Ascending aorta (tissue), 2 donors: ENCODE results near the gene ARHGAP40. TPM values are rescaled to one million over a fixed set of nuclear protein-coding genes. Genes with fewer than 3 reads are reported as not detected.
"Not testable (repeated sequence)": the region's sequence is repeated elsewhere in the genome, so short reads cannot be mapped to it uniquely, and the experiment has no call there.

Source experiments
- DNase-seq, 2 donors: peaks; one replicate each; pipeline ENCODE4 v3.0.0-alpha.2; 2019; ENCODE audit warnings: low spot score in 2 of 2
- H3K27ac ChIP-seq, 2 donors: fragments of 200-600 bp; sonication (generic); one replicate each; pipeline ENCODE4 v1.5.1; 2016 to 2017; ENCODE audit warnings: mild to moderate bottlenecking in 1 of 2
- H3K27me3 ChIP-seq: fragments of 200-600 bp; sonication (generic); one replicate; pipeline ENCODE4 v1.5.1; 2017
- H3K36me3 ChIP-seq, 2 donors: fragments of 200-600 bp; sonication (generic); one replicate each; pipeline ENCODE4 v1.5.1; 2016
- H3K4me1 ChIP-seq, 2 donors: fragments of 200-600 bp; sonication (generic); one replicate each; pipeline ENCODE4 v1.5.1; 2016 to 2017; ENCODE audit warnings: mild to moderate bottlenecking in 1 of 2
- H3K4me3 ChIP-seq, 2 donors: fragments of 200-600 bp; sonication (generic); one replicate each; pipeline ENCODE4 v1.5.1; 2016 to 2017; ENCODE audit warnings: mild to moderate bottlenecking in 1 of 2
- H3K9me3 ChIP-seq, 2 donors: fragments of 200-600 bp; sonication (generic); one replicate each; pipeline ENCODE4 v1.5.1; 2016
- CTCF ChIP-seq, 3 experiments: fragments of 200-600 bp in 2 of 3; fragments of 450-650 bp in 1 of 3; sonication (generic) in 2 of 3; IDR thresholded peaks; one replicate each; pipeline ENCODE4 v1.5.1; 2016 to 2019; ENCODE audit warnings: antibody characterized with exemption in 3 of 3, mild to moderate bottlenecking in 1 of 3, moderate library complexity in 1 of 3
- intact Hi-C: fragments of 100-400 bp; cut with DNase I; formaldehyde crosslinking; loops from one replicate; pipeline ENCODE4 v1.15.1; 2023
- total RNA-seq: library from RNA; depleted of rRNA; stranded (reverse); fragments of >200 nt; gene quantifications from one replicate; pipeline ENCODE4 v1.1.0, GENCODE V29; 2016

Gene ARHGAP40
- total RNA-seq, 1 donor from 2014 or later: not detected

- Histone ChIP-seq H3K4me3 (no peak overlapping the region), H3K27ac (no peak overlapping the region), H3K27me3 (no peaks in the 10 kb centered on the region), H3K9me3 (no peaks in the 10 kb centered on the region), H3K36me3 (no peaks in the 10 kb centered on the region), H3K4me1 (no peaks in the 10 kb centered on the region)
- intact Hi-C loops: no loop called here
- no peak for TF ChIP-seq CTCF (IDR thresholded peaks at IDR 0.05)
- DNase-seq: no peak
These were observed 12.3 kb upstream of the ARHGAP40 start for GRCh38 chr20:38589351-38589750.

- Histone ChIP-seq H3K27ac (no peak overlapping the region), H3K9me3 (no peaks in the 10 kb centered on the region), H3K4me3 (no peak overlapping the region), H3K36me3 (no peaks in the 10 kb centered on the region), H3K27me3 (no peaks in the 10 kb centered on the region), H3K4me1 (no peaks in the 10 kb centered on the region)
- no peak for TF ChIP-seq CTCF (IDR thresholded peaks at IDR 0.05)
- intact Hi-C loops: no loop called here
- DNase-seq: no peak
These were observed 11.5 kb upstream of the ARHGAP40 start for GRCh38 chr20:38589967-38590675.

- intact Hi-C loops: no loop called here
- TF ChIP-seq CTCF (IDR thresholded peaks at IDR 0.05): no peak
- DNase-seq: no peak
- H3K4me1 ChIP-seq: no peaks in the 10 kb centered on the region
- no peak overlapping the region for H3K27ac ChIP-seq
- H3K9me3 ChIP-seq: no peaks in the 10 kb centered on the region
- no peaks in the 10 kb centered on the region for H3K36me3 ChIP-seq
- no peaks in the 10 kb centered on the region for H3K27me3 ChIP-seq
- H3K4me3 ChIP-seq: no peak overlapping the region
These were observed 10.7 kb upstream of the ARHGAP40 start for GRCh38 chr20:38590676-38591473.

- H3K27me3 ChIP-seq: no peaks in the 10 kb centered on the region
- H3K36me3 ChIP-seq: no peaks in the 10 kb centered on the region
- H3K4me1 ChIP-seq: no peaks in the 10 kb centered on the region
- intact Hi-C loops: no loop called here
- no peak overlapping the region for H3K27ac ChIP-seq
- H3K4me3 ChIP-seq: no peak overlapping the region
- H3K9me3 ChIP-seq: no peaks in the 10 kb centered on the region
- TF ChIP-seq CTCF (IDR thresholded peaks at IDR 0.05): no peak
- no peak for DNase-seq
These were observed 9.9 kb upstream of the ARHGAP40 start for GRCh38 chr20:38591474-38592410.

GRCh38 chr20:38592411-38592790 is 9.2 kb upstream of the ARHGAP40 start:
- H3K4me3 ChIP-seq, H3K36me3 ChIP-seq, DNase-seq, intact Hi-C loops, H3K27ac ChIP-seq, H3K9me3 ChIP-seq, H3K4me1 ChIP-seq, H3K27me3 ChIP-seq: not testable (repeated sequence)

- DNase-seq, H3K4me1 ChIP-seq, H3K27ac ChIP-seq, H3K9me3 ChIP-seq, H3K27me3 ChIP-seq, H3K4me3 ChIP-seq, intact Hi-C loops, H3K36me3 ChIP-seq: not testable (repeated sequence)
These were observed 7.3 kb upstream of the ARHGAP40 start for GRCh38 chr20:38594281-38594680.

- intact Hi-C loops, H3K4me3 ChIP-seq, H3K9me3 ChIP-seq, H3K27me3 ChIP-seq, DNase-seq, H3K27ac ChIP-seq, H3K36me3 ChIP-seq, H3K4me1 ChIP-seq: not testable (repeated sequence)
These were observed 5.7 kb upstream of the ARHGAP40 start for GRCh38 chr20:38595886-38596285.
